ENCODE results near the gene PCBP3. TPM values are rescaled to one million over a fixed set of nuclear protein-coding genes. Genes with fewer than 3 reads are reported as not detected.

The PCBP3 gene
- total RNA-seq, 1 donor = 1.1 TPM

GRCh38 chr21:45787371-45787770 lies 143.8 kb downstream of the PCBP3 start:
- Histone ChIP-seq H3K4me2 (ENCODE audit: insufficient read depth, low read length) (no peak overlapping the region), H3K4me1 (ENCODE audit: insufficient read depth, low read length) (no peaks in the 10 kb centered on the region), H4K20me1 (ENCODE audit: insufficient read depth, low read length) (no peaks in the 10 kb centered on the region), H2AFZ (ENCODE audit: low read length) (no peak overlapping the region), H3K36me3 (ENCODE audit: insufficient read depth, low read length) (no peaks in the 10 kb centered on the region), H3K4me3 (ENCODE audit: insufficient read depth, low read length) (no peak overlapping the region), H3K27me3 (ENCODE audit: insufficient read depth, low read length) (peaks cover 17% of the 10 kb centered on the region), H3K9me3 (ENCODE audit: low read depth, low read length) (no peaks in the 10 kb centered on the region), H3K79me2 (ENCODE audit: insufficient read depth, low read length) (no peaks in the 10 kb centered on the region), H3K27ac (ENCODE audit: low read depth, low read length) (no peak overlapping the region)
- no peak for TF ChIP-seq CTCF (IDR thresholded peaks at IDR 0.05; ENCODE audit: extremely low read depth, low read depth, low read length)
- DNase-seq (ENCODE audit: insufficient read length, low spot score, missing footprints) = no peak

- no peak for TF ChIP-seq CTCF (IDR thresholded peaks at IDR 0.05; ENCODE audit: extremely low read depth, low read depth, low read length)
- H3K4me2 ChIP-seq (ENCODE audit: insufficient read depth, low read length) = no peak overlapping the region
- peaks cover 24% of the 10 kb centered on the region for H3K27me3 ChIP-seq (ENCODE audit: insufficient read depth, low read length)
- H2AFZ ChIP-seq (ENCODE audit: low read length) = no peak overlapping the region
- H3K4me3 ChIP-seq (ENCODE audit: insufficient read depth, low read length) = no peak overlapping the region
- DNase-seq (ENCODE audit: insufficient read length, low spot score, missing footprints) = no peak
- no peak overlapping the region for H3K27ac ChIP-seq (ENCODE audit: low read depth, low read length)
- H3K79me2 ChIP-seq (ENCODE audit: insufficient read depth, low read length) = no peaks in the 10 kb centered on the region
- H3K36me3 ChIP-seq (ENCODE audit: insufficient read depth, low read length) = no peaks in the 10 kb centered on the region
- no peaks in the 10 kb centered on the region for H4K20me1 ChIP-seq (ENCODE audit: insufficient read depth, low read length)
- no peaks in the 10 kb centered on the region for H3K9me3 ChIP-seq (ENCODE audit: low read depth, low read length)
- no peaks in the 10 kb centered on the region for H3K4me1 ChIP-seq (ENCODE audit: insufficient read depth, low read length)
Observed at GRCh38 chr21:45788198-45788597, 144.7 kb downstream of the PCBP3 start.

GRCh38 chr21:45788637-45789506 lies 145.3 kb downstream of the PCBP3 start:
- no peak overlapping the region for H3K4me3 ChIP-seq (ENCODE audit: insufficient read depth, low read length)
- DNase-seq (ENCODE audit: insufficient read length, low spot score, missing footprints) = no peak
- no peaks in the 10 kb centered on the region for H3K9me3 ChIP-seq (ENCODE audit: low read depth, low read length)
- no peak for TF ChIP-seq CTCF (IDR thresholded peaks at IDR 0.05; ENCODE audit: extremely low read depth, low read depth, low read length)
- peaks cover 29% of the 10 kb centered on the region for H3K27me3 ChIP-seq (ENCODE audit: insufficient read depth, low read length)
- no peaks in the 10 kb centered on the region for H3K79me2 ChIP-seq (ENCODE audit: insufficient read depth, low read length)
- no peak overlapping the region for H3K27ac ChIP-seq (ENCODE audit: low read depth, low read length)
- no peaks in the 10 kb centered on the region for H4K20me1 ChIP-seq (ENCODE audit: insufficient read depth, low read length)
- H3K4me2 ChIP-seq (ENCODE audit: insufficient read depth, low read length) = no peak overlapping the region
- H3K36me3 ChIP-seq (ENCODE audit: insufficient read depth, low read length) = no peaks in the 10 kb centered on the region
- H3K4me1 ChIP-seq (ENCODE audit: insufficient read depth, low read length) = no peaks in the 10 kb centered on the region
- H2AFZ ChIP-seq (ENCODE audit: low read length) = no peak overlapping the region

- H3K36me3 ChIP-seq (ENCODE audit: insufficient read depth, low read length) = no peaks in the 10 kb centered on the region
Observed at GRCh38 chr21:45790427-45790826, 146.9 kb downstream of the PCBP3 start.

More at GRCh38 chr21:45790427-45790826, 146.9 kb downstream of the PCBP3 start:
- Histone ChIP-seq H3K4me2 (ENCODE audit: insufficient read depth, low read length) (no peak overlapping the region), H3K9me3 (ENCODE audit: low read depth, low read length) (no peaks in the 10 kb centered on the region), H3K79me2 (ENCODE audit: insufficient read depth, low read length) (no peaks in the 10 kb centered on the region), H4K20me1 (ENCODE audit: insufficient read depth, low read length) (no peaks in the 10 kb centered on the region), H3K4me3 (ENCODE audit: insufficient read depth, low read length) (no peak overlapping the region), H3K4me1 (ENCODE audit: insufficient read depth, low read length) (no peaks in the 10 kb centered on the region), H3K27ac (ENCODE audit: low read depth, low read length) (no peak overlapping the region), H2AFZ (ENCODE audit: low read length) (no peak overlapping the region), H3K27me3 (ENCODE audit: insufficient read depth, low read length) (peaks cover 38% of the 10 kb centered on the region)
- no peak for TF ChIP-seq CTCF (IDR thresholded peaks at IDR 0.05; ENCODE audit: extremely low read depth, low read depth, low read length)
- DNase-seq (ENCODE audit: insufficient read length, low spot score, missing footprints) = no peak
